Gastrocnemius medialis (tissue), 4 donors: ENCODE data around the gene C16orf92.
A peak's percentile ranks its signal among the peaks of the same experiment; 100 is the strongest.

Experiments
- POLR2A ChIP-seq, 2 donors: fragments of 450-650 bp; IDR thresholded peaks; one replicate each; pipeline ENCODE4 v1.6.1; 2017; ENCODE audit warnings: antibody characterized with exemption in 2 of 2, mild to moderate bottlenecking in 2 of 2, moderate library complexity in 2 of 2
- TF ChIP-seq, protein P1 (sequence below), 5 experiments: fragments of 450-650 bp in 3 of 5; fragments of 200-600 bp in 2 of 5; sonication (generic) in 2 of 5; IDR thresholded peaks in 4 of 5; conservative IDR thresholded peaks in 1 of 5; 1 replicate in 4 of 5; 2 replicates in 1 of 5; pipeline ENCODE4 v1.5.1; 2016 to 2019; ENCODE audit warnings: antibody characterized with exemption in 5 of 5, mild to moderate bottlenecking in 3 of 5, moderate library complexity in 3 of 5

DNA sequence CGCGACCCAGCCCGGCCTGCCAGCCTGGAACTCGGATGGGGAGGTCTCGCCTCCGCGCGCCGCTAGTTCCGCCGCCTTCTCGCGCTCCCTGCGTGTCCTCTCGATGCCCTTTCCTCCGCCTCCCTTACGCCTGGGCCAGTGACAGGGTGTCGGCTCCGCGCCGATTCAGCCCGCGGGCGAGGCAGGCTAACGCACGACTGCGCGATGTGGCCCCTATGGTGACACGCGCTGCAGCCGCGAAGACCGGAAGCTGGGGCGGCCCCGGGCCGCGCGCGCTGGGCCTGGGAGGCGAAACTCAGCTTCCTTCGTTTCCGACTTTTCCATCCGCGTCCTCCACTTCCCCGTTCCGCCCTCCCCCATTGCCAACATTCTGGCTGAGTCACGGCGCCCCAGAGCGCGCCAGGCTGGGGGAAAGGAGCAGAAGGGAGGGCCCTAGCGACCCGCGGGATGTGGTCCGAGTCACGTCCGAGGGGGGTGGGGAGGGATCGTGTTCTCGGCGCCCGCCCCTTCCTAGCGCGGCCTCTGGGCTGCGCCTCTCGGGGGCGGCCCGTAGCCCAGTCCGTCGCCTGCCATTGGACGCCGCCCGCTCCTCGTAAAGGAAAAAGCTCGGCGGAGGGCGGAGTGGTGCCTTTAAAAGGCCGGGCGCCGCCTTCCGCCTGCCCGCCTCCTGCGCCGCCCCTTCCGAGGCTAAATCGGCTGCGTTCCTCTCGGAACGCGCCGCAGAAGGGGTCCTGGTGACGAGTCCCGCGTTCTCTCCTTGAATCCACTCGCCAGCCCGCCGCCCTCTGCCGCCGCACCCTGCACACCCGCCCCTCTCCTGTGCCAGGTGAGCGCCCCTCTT is 42.3 kb downstream of the C16orf92 start, which contains the start of gene ALDOA:
- TF ChIP-seq, protein P1, sequence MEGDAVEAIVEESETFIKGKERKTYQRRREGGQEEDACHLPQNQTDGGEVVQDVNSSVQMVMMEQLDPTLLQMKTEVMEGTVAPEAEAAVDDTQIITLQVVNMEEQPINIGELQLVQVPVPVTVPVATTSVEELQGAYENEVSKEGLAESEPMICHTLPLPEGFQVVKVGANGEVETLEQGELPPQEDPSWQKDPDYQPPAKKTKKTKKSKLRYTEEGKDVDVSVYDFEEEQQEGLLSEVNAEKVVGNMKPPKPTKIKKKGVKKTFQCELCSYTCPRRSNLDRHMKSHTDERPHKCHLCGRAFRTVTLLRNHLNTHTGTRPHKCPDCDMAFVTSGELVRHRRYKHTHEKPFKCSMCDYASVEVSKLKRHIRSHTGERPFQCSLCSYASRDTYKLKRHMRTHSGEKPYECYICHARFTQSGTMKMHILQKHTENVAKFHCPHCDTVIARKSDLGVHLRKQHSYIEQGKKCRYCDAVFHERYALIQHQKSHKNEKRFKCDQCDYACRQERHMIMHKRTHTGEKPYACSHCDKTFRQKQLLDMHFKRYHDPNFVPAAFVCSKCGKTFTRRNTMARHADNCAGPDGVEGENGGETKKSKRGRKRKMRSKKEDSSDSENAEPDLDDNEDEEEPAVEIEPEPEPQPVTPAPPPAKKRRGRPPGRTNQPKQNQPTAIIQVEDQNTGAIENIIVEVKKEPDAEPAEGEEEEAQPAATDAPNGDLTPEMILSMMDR (IDR thresholded peaks at IDR 0.05 in 4 of 5, conservative IDR thresholded peaks at IDR 0.05 in 1 of 5), result peak in 1 of 5 experiments; percentile 8
- peak; percentile 99 for TF ChIP-seq POLR2A (IDR thresholded peaks at IDR 0.05)
